ENCODE measurements around the gene HPCAL1. TPM values are rescaled to one million over a fixed set of nuclear protein-coding genes. Genes with fewer than 3 reads are reported as not detected.

The HPCAL1 gene
- total RNA-seq, 2 donors from 2014 or later: 22.5 to 203 TPM

DNA sequence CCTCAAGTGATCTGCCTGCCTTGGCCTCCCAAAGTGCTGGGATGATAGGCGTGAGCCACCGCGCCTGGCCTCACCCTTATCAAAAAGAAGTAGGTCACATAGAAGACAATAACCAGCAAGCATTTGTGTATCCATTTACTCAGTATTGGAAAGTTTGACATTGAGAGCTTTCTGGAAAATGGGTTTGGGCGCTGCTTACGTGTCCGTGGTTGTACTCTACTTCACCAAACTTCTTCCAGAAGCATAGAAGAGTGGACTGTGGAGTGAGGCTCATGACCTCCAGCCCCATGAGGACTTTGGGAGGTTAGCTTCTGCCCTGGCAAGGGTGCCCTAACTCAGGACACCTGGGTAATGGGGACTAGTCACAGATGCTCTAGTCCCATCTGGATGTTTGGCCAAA, 149.1 kb downstream of the HPCAL1 start:
- TF ChIP-seq POLR2A (IDR thresholded peaks at IDR 0.05) (no peak), POLR2AphosphoS5 (IDR thresholded peaks at IDR 0.05) (no peak)
- TF ChIP-seq, protein P1, sequence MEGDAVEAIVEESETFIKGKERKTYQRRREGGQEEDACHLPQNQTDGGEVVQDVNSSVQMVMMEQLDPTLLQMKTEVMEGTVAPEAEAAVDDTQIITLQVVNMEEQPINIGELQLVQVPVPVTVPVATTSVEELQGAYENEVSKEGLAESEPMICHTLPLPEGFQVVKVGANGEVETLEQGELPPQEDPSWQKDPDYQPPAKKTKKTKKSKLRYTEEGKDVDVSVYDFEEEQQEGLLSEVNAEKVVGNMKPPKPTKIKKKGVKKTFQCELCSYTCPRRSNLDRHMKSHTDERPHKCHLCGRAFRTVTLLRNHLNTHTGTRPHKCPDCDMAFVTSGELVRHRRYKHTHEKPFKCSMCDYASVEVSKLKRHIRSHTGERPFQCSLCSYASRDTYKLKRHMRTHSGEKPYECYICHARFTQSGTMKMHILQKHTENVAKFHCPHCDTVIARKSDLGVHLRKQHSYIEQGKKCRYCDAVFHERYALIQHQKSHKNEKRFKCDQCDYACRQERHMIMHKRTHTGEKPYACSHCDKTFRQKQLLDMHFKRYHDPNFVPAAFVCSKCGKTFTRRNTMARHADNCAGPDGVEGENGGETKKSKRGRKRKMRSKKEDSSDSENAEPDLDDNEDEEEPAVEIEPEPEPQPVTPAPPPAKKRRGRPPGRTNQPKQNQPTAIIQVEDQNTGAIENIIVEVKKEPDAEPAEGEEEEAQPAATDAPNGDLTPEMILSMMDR (IDR thresholded peaks at IDR 0.05): no peak
- WGBS: 99% methylated on average over 6 of the region's 6 CpGs
- H3K36me3 ChIP-seq: no peaks in the 10 kb centered on the region
- no peaks in the 10 kb centered on the region for H3K9me3 ChIP-seq
- H3K27ac ChIP-seq: peak overlapping the region; percentile 65 to 71
- H3K4me3 ChIP-seq: no peak overlapping the region
- no peaks in the 10 kb centered on the region for H3K27me3 ChIP-seq (replicated peaks; ENCODE audit: insufficient read depth)
- peaks cover 11% of the 10 kb centered on the region for H3K4me1 ChIP-seq (replicated peaks)
- intact Hi-C loops (cut with DNase I): no loop called here
- DNase-seq (ENCODE audit: low spot score): no peak

DNA sequence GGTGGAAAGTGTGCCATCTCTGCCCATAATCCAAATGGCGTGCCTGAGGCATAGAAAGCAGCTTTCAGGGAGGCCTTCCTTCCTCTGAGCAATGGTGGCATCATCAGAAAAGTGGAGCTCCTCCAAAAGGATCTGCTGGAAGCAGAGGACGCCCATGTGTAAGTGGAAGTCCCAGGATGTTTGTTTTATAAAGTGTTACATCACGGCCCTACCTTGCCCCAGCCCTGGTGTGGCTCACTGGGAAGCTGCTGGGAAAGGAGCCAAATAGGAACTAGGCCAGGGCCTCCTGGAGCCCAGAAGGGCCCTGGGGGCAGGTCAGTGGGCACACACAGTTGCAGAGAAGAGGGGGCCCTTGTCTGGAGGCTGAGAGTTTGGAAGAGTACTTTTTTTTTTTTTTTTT, 149.6 kb downstream of the HPCAL1 start:
- intact Hi-C loops (cut with DNase I): no loop called here
- WGBS: 18% methylated on average over 3 of the region's 3 CpGs
- DNase-seq (ENCODE audit: low spot score): peak; percentile 80

DNA sequence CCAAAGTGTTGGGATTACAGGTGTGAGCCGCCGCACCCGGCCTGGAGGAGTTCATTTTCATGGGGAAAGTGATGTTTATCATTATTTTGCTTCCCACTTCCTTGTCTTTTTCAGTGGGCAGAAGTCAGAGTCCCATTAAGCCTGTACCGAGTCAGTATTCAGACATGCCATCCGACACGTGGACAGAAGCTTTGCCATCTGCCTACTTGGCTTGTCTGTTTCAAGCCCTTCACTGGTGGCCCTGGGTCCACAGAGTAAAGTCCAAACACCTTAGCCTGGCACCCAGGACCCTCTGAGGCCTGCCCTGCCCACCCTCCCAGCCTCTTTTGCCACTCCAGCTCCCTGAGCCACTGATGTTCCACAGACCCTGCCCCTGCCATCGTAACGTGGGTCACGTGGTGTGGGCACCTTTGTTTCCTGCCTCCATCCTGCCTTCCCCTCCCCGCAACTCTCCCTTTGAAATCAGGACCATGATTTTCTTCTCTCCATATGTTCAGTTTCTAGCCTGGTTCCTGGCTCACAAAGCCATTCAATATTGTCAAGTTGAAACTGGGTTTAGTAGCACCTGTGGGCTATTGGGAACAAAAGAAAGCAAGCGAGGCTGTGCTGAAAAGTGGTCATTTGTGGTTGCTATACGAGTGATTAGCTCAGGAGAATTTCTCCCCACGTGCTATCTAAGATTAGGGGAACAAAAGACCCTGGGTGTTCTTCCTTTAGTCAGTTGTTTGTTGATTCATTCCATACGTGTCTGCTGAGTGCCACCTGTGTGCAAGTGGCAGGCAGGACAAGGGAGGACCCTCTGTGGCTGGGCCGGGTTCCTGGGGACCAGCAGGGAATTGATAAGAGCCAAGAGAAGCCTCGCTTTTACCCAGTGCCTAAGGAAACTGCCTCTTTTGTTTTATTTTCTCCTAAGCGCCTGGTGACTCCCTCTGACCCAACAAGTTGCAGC, 150.5 kb downstream of the HPCAL1 start:
- TF ChIP-seq POLR2AphosphoS5 (IDR thresholded peaks at IDR 0.05) (no peak), POLR2A (IDR thresholded peaks at IDR 0.05) (no peak)
- TF ChIP-seq, protein P1 (IDR thresholded peaks at IDR 0.05): no peak
- Histone ChIP-seq H3K4me1 (replicated peaks) (peaks cover 22% of the 10 kb centered on the region), H3K27me3 (replicated peaks; ENCODE audit: insufficient read depth) (no peaks in the 10 kb centered on the region), H3K4me3 (no peak overlapping the region), H3K27ac (peak overlapping the region; percentile 47 to 71), H3K9me3 (no peaks in the 10 kb centered on the region), H3K36me3 (no peaks in the 10 kb centered on the region)
- 75% methylated on average over 17 of the region's 17 CpGs for WGBS
- DNase-seq (ENCODE audit: low spot score): no peak
- intact Hi-C loops (cut with DNase I): no loop called here

More for the DNA sequence above, 149.6 kb downstream of the HPCAL1 start:
- Histone ChIP-seq H3K4me1 (replicated peaks) (peaks cover 16% of the 10 kb centered on the region), H3K4me3 (no peak overlapping the region), H3K36me3 (no peaks in the 10 kb centered on the region), H3K27me3 (replicated peaks; ENCODE audit: insufficient read depth) (no peaks in the 10 kb centered on the region), H3K9me3 (no peaks in the 10 kb centered on the region), H3K27ac (peak overlapping the region; percentile 65 to 71)
- TF ChIP-seq, protein P1 (IDR thresholded peaks at IDR 0.05): no peak
- peak; percentile 91 for TF ChIP-seq POLR2AphosphoS5 (IDR thresholded peaks at IDR 0.05)
- TF ChIP-seq POLR2A (IDR thresholded peaks at IDR 0.05): no peak

DNA sequence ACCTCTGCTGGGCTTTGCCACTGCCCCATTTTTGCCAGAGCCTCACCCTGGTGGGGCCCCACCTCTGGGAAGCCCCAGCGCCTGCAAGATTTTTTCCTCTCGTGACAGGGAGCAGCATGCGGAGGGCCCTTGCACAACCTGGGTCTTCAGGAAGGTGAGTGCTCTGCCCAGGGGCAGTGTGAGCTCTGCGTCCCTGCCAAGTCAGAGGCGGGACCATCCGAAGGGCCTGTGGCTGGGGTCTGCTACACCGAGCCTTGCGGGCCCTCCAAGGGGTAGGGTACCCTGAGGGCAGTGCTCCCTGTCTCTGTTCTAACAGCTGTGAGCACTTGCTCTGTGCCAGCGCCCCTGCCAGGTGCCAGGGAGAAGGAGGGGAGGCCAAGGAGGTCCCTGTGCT, 151.2 kb downstream of the HPCAL1 start:
- TF ChIP-seq POLR2A (IDR thresholded peaks at IDR 0.05) (no peak), POLR2AphosphoS5 (IDR thresholded peaks at IDR 0.05) (no peak)
- TF ChIP-seq, protein P1 (IDR thresholded peaks at IDR 0.05): no peak
- DNase-seq (ENCODE audit: low spot score): no peak
- peaks cover 24% of the 10 kb centered on the region for H3K4me1 ChIP-seq (replicated peaks)
- H3K9me3 ChIP-seq: no peaks in the 10 kb centered on the region
- H3K27ac ChIP-seq: peak overlapping the region; percentile 47 to 71
- H3K36me3 ChIP-seq: no peaks in the 10 kb centered on the region
- no peak overlapping the region for H3K4me3 ChIP-seq
- WGBS: 51% methylated on average over 8 of the region's 9 CpGs
- no peaks in the 10 kb centered on the region for H3K27me3 ChIP-seq (replicated peaks; ENCODE audit: insufficient read depth)
- intact Hi-C loops (cut with DNase I): no loop called here

Data from prostate gland (tissue), 2 donors.